IPS-NIHi11 (cell line): Measurements from ENCODE around the gene TWIST1.

ENCODE experiments used
- DNase-seq: peaks from one replicate; pipeline ENCODE4 v3.0.0; 2012; ENCODE audit warnings: mixed read lengths, low spot score

Gene TWIST1

GRCh38 chr7:19095353-19095860, 22.0 kb downstream of the TWIST1 start:
- no peak for DNase-seq

GRCh38 chr7:19094598-19095352, 22.7 kb downstream of the TWIST1 start:
- DNase-seq = no peak

GRCh38 chr7:19094138-19094537, 23.3 kb downstream of the TWIST1 start:
- DNase-seq = no peak

- no peak for DNase-seq
These were observed 25.8 kb downstream of the TWIST1 start for GRCh38 chr7:19091550-19092200.

GRCh38 chr7:19090526-19090925, 26.9 kb downstream of the TWIST1 start:
- DNase-seq = no peak

GRCh38 chr7:19089797-19090196, 27.6 kb downstream of the TWIST1 start:
- DNase-seq = no peak

GRCh38 chr7:19089378-19089777, 28.1 kb downstream of the TWIST1 start:
- no peak for DNase-seq

- DNase-seq = no peak
These were observed 37.3 kb downstream of the TWIST1 start for GRCh38 chr7:19080093-19080492.

- no peak for DNase-seq
These were observed 38.4 kb downstream of the TWIST1 start for GRCh38 chr7:19079066-19079465.

GRCh38 chr7:19069842-19070241, 47.6 kb downstream of the TWIST1 start:
- peak; percentile 10 for DNase-seq

GRCh38 chr7:19066170-19066569, 51.3 kb downstream of the TWIST1 start:
- DNase-seq = no peak
